ENCODE results near the gene SOX1. TPM values are rescaled to one million over a fixed set of nuclear protein-coding genes. Genes with fewer than 3 reads are reported as not detected.
A peak's percentile ranks its signal among the peaks of the same experiment; 100 is the strongest.

Gene SOX1
- total RNA-seq, result not detected

DNA sequence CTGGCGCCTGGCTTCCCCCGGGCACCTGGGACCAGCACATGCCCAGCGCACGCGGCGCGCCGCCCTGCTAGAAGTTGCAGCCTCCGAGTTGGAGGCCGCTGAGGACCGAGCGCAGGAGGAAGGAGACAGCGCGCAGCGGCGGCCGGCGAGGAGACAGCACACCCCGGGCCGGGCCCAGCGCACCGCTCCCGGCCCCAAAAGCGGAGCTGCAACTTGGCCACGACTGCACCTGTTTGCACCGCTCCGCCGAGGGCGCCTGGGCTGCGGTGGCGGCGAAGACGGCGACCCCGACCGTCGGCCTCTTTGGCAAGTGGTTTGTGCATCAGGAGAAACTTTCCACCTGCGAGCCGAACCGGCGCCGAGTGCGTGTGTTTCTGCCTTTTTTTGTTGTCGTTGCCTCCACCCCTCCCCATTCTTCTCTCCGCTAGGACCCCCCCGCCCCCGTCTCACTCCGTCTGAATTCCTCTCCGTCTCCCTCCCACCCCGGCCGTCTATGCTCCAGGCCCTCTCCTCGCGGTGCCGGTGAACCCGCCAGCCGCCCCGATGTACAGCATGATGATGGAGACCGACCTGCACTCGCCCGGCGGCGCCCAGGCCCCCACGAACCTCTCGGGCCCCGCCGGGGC, at the start of gene SOX1:
Gene SOX1 (plus strand): TSS at position 34 of the 626 bp plus-strand sequence. CDS start 510 bp downstream, at position 544.
- ATAC-seq (no peak), DNase-seq (ENCODE audit: low spot score) (no peak)
- intact Hi-C loops (cut with DNase I), result no loop called here

DNA sequence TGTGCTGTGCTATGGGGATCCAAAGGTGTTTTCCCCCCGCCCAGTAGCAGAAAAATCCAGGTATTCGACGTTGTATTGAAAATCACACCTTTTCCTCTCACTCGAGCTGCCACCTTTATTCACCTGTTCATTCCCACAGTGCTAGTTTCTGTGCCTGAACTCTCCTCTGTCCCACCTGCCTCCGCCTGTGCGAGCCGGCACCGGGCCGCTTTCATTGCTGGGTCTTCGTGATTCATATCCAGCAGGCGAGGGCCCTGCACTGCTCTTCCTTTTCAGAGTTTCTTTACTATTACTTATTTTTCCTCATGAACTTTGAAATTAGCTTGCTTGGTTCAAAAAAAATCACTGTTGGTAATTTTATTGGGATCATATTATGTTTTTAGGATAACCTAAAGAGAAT, 42.4 kb upstream of the SOX1 start:
- DNase-seq (ENCODE audit: low spot score), result no peak
- no peak for ATAC-seq
- intact Hi-C loops (cut with DNase I), result no loop called here

DNA sequence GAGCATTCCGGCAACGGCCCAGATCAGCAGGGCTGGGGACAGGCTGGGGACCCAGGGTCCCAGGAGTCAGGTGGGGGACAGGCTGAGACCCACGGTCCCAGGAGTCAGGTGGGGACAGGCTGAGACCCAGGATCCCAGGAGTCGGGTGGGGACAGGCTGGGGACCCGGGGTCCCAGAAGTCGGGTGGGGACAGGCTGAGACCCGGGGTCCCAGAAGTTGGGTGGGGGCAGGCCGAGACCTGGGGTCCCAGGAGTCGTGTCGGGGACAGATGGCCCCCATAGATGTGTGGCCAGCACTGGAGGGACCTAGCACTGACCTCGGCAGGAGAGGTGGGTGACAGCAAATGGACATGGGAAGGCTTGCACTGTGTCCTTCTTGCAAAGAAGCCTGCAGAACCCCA, 39.7 kb upstream of the SOX1 start:
- intact Hi-C loops (cut with DNase I), result no loop called here
- ATAC-seq (peak; percentile 49), DNase-seq (ENCODE audit: low spot score) (no peak)

DNA sequence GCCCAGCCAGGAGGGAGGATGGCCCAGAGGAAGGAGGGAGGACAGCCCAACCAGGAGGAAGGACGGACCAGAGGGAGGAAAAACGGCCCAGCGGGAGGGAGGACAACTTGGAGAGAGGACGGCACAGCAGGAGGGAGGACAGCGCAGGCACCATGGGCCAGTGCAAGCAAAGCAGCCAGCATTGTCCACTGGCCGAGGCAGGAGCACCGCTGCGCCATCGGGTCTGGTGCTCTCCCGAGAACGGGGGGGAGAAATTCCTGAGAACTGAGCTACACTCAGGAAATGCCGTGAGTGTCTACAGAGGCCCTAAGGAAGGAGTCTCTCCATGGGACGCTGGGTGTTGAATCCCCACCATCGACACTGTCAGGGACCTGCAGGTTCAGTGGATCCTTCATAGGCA, 38.5 kb upstream of the SOX1 start:
- ATAC-seq (no peak), DNase-seq (ENCODE audit: low spot score) (no peak)
- intact Hi-C loops (cut with DNase I), result no loop called here

DNA sequence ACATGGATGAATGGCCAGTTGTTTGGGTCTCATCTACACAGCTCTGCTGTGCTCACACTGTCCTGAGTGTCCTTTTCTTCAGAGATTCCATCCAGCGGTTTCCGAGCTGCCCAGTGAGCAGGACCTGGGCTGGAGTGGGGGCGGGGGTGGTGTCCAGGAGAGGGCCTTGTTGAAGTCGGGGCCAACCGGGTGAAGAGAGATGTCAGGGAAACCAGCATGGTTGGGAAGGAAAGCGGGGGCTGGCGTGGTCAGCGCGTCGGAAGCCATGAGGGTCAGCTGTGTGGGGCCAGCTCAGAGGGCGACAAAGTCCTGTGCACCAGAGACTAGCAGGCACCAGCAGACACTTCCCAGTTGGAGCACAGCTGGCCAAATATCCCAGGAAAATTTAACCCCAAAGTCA, 37.8 kb upstream of the SOX1 start:
- ATAC-seq (no peak), DNase-seq (ENCODE audit: low spot score) (no peak)
- intact Hi-C loops (cut with DNase I), result no loop called here

DNA sequence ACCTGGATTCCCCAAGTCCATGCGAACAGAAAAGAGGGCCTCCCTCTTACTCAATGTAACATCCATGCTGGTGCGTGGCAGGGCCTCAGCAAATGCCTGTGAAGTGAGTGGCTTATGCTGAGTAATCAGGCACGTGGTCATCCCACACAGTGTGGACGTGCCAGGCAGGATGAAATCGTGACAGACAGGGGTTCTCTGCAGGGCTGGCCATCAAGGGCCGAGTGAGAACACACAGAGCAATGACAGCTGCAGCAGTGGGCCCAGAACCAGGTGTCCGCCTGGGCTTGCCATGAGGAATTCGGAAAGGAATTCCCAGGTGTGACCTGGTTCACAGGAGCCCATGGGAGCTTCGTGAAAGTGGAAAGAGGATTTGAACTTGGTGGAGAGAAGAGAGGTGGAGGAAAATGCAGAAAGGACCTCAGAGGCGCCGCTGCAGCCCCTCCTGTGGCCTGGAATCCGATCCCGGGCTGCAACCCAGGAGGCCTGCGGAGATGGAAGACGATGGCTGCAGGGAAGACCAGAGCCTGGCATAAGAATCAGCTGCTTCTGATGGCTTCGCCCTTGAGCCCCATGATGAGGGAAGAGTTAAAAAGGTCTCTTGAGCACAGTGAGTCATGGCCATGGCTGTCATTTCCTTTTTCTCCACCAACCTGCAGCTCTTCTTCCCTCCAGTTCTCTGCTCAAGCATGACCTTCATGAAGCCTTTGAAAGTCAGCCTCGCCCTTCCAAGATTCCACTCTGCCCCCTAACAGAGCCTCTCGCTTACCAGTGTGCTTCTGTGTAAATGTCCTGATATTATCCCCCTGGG, 34.6 kb upstream of the SOX1 start:
- intact Hi-C loops (cut with DNase I), result no loop called here
- ATAC-seq, result peak; percentile 29
- DNase-seq (ENCODE audit: low spot score), result no peak

DNA sequence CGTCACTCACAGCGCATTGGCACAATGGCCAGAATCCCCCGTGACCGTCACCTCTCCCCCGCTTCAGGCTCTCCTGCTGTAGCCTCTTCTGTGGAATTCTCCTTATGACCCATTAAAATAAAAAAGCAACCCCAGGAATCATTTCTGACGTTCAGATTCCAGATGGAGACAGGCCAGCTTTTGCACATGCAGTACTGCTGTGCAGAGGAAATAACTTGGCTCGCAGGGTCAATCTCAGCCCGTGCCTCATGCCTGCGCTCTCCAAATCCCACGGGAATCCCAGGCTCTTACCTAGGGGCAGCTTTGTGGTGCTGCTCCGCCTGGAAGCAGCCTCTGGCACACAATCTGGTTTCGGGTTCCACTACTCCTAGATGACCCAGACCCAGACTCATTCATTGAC, 32.7 kb upstream of the SOX1 start:
- ATAC-seq, result no peak
- DNase-seq (ENCODE audit: low spot score), result no peak
- intact Hi-C loops (cut with DNase I), result no loop called here

DNA sequence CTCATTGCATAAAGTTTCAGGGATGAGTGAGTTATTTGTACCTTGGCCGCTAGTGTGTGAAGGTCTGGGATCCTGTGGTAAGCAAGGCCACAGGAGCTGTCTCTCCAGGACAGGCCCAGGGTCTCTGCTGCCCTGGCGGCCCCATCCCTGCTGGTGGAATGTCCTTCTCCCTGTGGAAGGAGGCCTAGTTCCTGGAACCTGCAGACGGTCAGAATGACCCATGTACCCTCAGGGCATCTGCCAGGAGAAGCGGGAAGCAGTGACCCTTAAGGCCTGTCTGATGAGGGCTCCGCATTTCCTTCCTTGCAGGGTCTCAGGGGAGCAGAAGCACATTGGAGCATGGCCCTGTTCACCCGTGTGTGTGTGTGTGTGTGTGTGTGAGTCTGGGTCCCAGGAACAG, 32.1 kb upstream of the SOX1 start:
- no peak for ATAC-seq
- intact Hi-C loops (cut with DNase I), result no loop called here
- DNase-seq (ENCODE audit: low spot score), result no peak

DNA sequence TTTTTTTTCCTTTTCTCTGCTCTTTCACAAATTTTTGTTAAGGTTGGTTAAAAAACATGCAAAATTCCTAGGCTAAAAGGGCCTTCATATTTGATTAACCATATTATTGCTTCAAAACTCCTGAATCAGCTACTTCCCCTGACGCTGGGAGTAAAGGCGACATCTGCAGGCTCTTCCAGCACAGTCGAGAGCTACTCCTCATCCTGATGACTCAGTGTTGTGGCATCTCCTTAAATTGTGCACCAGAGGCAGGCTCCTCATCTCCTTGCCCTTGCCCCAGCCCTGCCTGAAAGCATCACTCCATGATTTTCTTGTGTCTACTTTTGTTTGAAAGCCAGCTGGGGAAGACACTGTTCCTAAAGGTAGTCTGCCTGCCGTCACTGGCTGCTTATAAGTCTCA, 24.5 kb upstream of the SOX1 start:
- intact Hi-C loops (cut with DNase I), result loop anchor here (10.0 kb wide), 1 partner anchor 488 kb away; no protein-coding TSS in a partner anchor
- DNase-seq (ENCODE audit: low spot score) (no peak), ATAC-seq (no peak)

DNA sequence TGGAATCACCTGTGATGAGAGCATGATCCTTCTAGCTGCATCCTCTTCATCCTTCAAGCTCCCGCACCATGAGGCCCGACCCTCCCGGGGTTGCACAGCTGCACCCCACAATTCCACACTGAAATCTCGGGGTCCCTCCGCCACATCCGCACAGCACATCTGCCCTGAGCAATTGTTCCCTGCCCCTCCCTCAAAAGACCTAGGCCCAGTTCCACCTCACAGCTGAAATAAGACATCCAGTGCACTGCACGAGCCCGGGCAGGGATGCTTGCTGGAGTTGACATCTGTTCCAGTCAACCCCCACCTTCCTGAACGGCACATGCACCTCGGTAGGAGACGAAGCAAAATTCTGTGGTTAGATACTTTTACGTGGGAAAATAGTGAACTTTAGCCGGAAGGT, 14.7 kb upstream of the SOX1 start:
- no peak for ATAC-seq
- intact Hi-C loops (cut with DNase I), result no loop called here
- DNase-seq (ENCODE audit: low spot score), result no peak

DNA sequence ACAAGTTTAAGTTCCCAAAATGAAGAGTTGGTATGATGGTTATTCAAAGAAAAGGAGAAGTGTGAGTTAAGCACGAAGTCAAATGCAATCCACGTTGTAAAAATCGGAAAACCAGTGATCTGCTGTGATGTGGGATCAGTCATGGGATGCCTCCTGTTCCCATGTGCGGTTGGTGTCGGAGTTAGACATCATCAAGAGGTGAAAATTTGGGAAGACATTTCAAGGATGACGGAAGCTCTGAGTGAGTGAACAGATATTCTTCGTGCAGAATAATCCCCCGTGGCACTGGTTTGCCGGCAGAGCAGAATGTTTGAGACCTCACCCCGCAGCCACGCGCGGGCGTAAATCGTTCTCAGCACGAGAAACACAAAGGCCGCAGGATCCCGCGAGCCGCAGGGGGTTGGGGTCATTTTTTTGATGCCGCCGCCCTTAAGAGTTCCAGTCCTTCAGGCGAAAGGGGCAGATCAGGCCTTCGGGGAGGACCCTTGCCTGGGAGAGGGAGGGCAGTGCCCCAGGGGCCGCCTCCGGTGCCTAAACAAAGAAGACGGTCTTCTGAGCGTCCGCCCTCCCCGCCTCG, 13.7 kb upstream of the SOX1 start:
- intact Hi-C loops (cut with DNase I), result no loop called here
- no peak for ATAC-seq
- DNase-seq (ENCODE audit: low spot score), result no peak

DNA sequence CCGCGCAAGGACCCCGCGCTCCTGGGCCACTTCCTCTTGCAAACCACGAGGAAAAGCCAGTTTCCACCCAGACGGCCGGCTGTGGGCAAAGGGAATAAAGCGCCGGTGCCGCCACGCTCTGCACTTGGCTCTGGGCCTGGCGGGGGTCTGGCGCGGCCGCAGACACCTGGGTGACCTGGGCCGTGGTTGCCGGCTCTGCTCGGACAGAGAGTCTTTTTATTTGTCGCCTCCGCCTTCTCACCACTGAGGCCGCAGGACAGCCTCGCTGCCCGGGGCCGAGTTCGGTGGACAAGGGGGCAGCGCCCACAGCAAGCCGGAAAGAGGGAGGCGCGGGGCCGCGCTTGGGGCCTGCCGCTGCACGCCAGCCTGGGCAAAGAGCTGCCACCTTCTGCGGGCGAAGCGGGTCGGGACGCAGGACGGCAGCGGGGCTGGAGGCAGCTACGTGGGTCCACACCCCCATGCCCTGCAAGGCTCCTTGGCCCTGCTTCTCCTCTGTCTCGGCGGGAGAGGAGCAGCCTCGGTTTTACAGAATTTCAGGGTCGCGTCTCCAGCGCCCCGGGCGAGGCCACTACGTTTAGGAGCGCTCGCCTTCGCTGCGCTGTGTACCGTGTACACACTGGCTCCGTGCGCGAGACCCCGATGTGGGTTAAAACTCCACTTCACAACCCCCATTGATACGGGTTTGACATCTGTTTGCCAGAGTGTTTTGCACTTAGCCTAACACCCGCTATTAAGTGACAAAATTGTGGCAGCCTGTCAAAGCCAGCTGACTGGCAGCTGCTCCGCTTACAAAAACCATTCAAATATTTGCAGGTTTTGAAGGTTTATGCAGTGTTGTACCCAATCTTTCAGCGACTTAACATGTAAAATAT, 13.0 kb upstream of the SOX1 start:
- ATAC-seq, result no peak
- intact Hi-C loops (cut with DNase I), result no loop called here
- no peak for DNase-seq (ENCODE audit: low spot score)

DNA sequence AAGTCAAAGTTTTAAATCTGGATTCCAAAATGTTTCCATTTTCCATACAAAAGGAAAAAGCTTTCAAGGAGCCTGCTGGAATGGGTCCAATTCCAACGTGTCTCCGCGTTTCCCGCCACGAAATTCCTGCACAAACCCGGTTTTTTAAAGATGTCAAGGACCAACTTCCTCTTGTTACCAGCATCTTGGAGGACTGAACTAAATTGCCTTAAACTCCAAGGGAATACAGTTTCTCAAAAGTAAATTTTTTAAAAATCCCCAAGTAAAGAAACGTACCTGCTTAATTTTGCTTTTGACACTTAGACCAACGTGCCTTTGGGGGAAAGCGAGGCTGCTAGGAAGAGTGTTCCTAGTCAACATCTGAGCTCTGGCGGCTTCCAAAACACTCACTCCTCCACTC, 12.3 kb upstream of the SOX1 start:
- ATAC-seq, result no peak
- intact Hi-C loops (cut with DNase I), result no loop called here

DNA sequence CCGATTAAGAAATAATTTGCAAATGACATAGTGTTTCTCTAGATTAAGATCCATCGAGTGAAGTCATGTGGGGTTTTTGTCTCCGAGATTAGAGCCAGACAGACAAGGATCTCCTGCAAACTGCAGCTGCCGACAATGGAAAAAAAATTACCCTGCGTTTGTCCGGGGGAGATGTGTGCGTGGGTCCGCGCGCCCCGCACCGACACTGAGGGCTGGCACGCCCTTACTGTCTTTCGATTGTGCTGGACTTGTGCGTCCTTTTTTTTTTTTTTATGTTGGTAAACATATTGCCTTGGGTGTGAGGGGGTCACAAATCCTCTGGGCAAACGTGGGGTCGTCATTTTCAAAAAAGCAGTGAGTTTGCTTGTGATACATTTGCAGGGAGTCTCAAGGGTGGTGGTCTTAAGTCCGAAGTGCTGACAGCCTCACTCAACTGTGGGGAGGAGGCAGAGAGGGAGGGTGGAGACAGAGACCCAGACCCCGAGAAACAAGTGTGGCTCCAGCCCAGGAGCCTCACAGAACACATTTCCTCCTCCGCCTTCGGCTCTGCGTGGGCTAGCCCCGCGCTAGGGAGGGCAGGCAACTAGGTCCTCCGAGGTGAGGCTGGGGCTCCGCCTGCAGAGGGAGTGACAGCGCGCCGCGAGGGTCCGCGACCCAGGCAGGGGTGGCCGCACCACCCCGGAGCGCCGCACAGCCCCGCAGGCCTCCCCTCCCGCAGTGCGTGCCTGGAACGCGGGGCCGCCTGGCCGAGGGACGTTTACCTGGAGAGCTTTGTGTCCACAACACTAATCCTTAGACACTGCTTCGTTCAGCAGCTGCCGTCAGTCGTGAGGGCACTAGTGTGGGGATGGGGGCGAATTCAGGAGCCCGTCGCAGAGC, 11.7 kb upstream of the SOX1 start:
- intact Hi-C loops (cut with DNase I), result no loop called here
- DNase-seq (ENCODE audit: low spot score) (no peak), ATAC-seq (no peak)

More for the DNA sequence above, 12.3 kb upstream of the SOX1 start:
- DNase-seq (ENCODE audit: low spot score), result no peak

DNA sequence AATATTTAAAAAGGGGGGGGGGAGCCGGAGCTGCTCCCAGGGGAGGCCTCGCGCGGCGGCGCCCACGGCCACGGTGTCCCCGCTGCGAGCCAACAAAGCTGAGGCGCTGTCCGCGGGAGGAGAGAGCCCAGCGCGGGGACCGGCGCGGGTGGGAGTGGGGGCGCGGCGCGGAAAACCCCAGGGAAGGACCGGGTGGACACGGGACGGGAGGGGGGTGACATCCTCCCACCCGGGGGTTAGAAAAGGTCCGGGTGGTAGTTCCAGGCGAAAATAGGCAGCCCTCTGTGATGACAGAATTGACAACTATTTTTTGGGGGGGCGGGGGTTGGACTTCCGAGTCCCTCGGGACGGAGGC, 11.1 kb upstream of the SOX1 start:
- intact Hi-C loops (cut with DNase I), result no loop called here
- no peak for ATAC-seq
- DNase-seq (ENCODE audit: low spot score), result no peak

DNA sequence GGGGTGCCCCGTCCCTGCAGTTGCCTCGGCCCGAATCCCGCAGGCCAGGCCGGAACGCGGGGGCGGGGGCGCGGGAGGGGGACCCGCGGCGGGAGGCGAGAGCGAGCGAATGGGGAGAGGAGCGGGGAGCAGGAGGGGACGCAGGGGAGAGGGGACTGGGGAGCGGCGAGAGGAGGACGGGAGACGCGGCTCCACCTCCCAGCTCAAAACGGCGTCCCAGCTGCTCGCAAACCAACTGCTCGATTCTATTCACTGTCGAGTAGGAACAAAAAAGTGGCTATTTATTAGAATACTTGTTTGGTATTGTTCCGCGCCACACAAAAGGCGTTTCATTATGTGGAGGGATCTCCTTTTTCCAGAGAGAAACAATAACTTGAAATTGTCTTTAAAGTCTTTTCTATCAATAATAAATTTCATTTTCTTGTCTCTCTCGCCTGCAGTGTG, 10.6 kb upstream of the SOX1 start:
- DNase-seq (ENCODE audit: low spot score), result no peak
- no peak for ATAC-seq
- intact Hi-C loops (cut with DNase I), result no loop called here

DNA sequence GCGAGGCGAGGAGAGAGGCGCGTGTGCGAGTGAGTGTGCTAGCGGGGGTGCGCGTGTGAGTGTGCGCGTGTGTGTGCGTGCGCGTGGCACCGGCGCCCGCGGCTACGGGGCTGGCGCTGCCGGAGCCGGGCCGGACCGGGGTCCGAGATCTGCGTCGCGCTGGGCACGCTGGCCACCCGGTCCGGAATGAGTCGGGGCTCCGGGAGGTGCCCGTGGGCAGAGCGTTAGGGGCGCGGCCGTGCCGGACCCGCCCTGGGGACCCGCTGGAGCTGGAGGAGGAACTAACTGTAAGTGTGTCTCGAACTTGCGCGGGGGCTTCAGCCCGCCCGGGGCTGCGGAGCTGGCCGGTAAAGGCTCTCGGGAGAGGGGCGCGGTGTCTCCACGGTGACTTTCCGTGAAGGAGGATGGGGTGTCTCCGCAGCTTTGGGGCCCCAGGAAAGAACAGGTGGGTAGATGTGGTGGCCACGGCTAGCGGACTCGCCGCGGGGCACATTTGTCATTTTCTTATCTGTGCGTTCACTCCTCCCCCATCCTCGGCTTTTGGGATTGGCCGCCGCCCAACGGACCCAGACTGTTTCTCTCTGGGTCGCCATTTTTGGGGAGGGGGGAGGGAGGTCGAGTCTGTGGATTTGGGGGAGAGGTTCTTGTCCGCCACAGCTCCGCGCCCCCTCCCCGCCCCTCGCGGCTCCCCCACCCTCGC, 10.1 kb upstream of the SOX1 start:
- no peak for ATAC-seq
- DNase-seq (ENCODE audit: low spot score), result no peak
- intact Hi-C loops (cut with DNase I), result no loop called here

DNA sequence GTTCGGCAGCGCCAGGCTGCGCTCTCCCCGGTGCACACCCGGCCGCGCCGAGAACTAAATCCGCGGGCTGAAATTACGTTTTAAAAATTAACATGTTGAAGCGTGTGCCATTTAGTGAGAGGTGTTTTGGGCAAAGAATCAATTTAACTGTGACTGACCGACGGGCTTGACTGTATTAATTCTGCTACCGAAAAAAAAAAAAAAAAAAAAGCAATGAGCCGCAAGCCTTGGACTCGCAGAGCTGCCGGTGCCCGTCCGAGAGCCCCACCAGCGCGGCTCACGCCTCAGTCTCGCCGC, 9.6 kb upstream of the SOX1 start:
- no peak for DNase-seq (ENCODE audit: low spot score)
- intact Hi-C loops (cut with DNase I), result no loop called here
- ATAC-seq, result no peak

Measured in sciatic nerve (tissue), 2 donors.